Keratinocyte (primary cell): ENCODE data around the gene WWC1. TPM values are rescaled to one million over a fixed set of nuclear protein-coding genes. Genes with fewer than 3 reads are reported as not detected.

Experiments
- DNase-seq: peaks from one replicate; pipeline ENCODE4 v3.0.0-alpha.2; 2011; ENCODE audit warnings: low read depth, missing footprints, low spot score
- FAIRE-seq: peaks from 2 replicates; lab custom pipeline; 2011; peaks lifted over from hg19 to GRCh38; lab: Jason Lieb, UNC
- H2AFZ ChIP-seq: 2 replicates; pipeline ENCODE4 v1.6.0; 2012; ENCODE audit warnings: low read length, control low read depth, inconsistent platforms; ENCODE audit not compliant: control insufficient read depth
- H3K27ac ChIP-seq: 2 replicates; pipeline ENCODE4 v1.5.1; 2011; ENCODE audit warnings: low read length; ENCODE audit not compliant: control insufficient read depth, insufficient read depth
- H3K27me3 ChIP-seq: 3 replicates; pipeline ENCODE4 v1.6.0; 2011; ENCODE audit warnings: low read length; ENCODE audit not compliant: control insufficient read depth, insufficient read depth; ENCODE audit errors: extremely low read depth
- H3K36me3 ChIP-seq, 2 experiments: 2 replicates in 1 of 2; 3 replicates in 1 of 2; pipeline ENCODE4 v1.5.1; 2011; ENCODE audit warnings: low read length in 2 of 2, mild to moderate bottlenecking in 1 of 2; ENCODE audit not compliant: control insufficient read depth in 2 of 2, insufficient read depth in 2 of 2; ENCODE audit errors: extremely low read depth in 1 of 2
- H3K4me1 ChIP-seq: 3 replicates; pipeline ENCODE4 v1.5.1; 2011; ENCODE audit warnings: low read length; ENCODE audit not compliant: control insufficient read depth, insufficient read depth; ENCODE audit errors: extremely low read depth
- H3K4me2 ChIP-seq: 3 replicates; pipeline ENCODE4 v1.6.0; 2011; ENCODE audit warnings: low read depth, low read length; ENCODE audit not compliant: control insufficient read depth, insufficient read depth; ENCODE audit errors: extremely low read depth
- H3K4me3 ChIP-seq, 3 experiments: fragments of 200-600 bp in 1 of 3; sonication (generic) in 1 of 3; 2 replicates in 2 of 3; 3 replicates in 1 of 3; pipeline ENCODE4 v1.5.1; 2011 to 2016; ENCODE audit warnings: low read length in 3 of 3, mild to moderate bottlenecking in 3 of 3, control low read depth in 2 of 3, inconsistent platforms in 1 of 3, low read depth in 1 of 3, mixed read lengths in 1 of 3, mixed run types in 1 of 3, moderate library complexity in 1 of 3; ENCODE audit not compliant: control insufficient read depth in 2 of 3, insufficient read depth in 2 of 3; ENCODE audit errors: extremely low read depth in 1 of 3
- H3K79me2 ChIP-seq: 2 replicates; pipeline ENCODE4 v1.6.0; 2012; ENCODE audit warnings: low read length; ENCODE audit not compliant: control insufficient read depth, insufficient read depth
- H3K9ac ChIP-seq: 3 replicates; pipeline ENCODE4 v1.6.0; 2011; ENCODE audit warnings: low read length; ENCODE audit not compliant: control insufficient read depth, insufficient read depth; ENCODE audit errors: extremely low read depth
- H3K9me1 ChIP-seq: 3 replicates; pipeline ENCODE4 v1.6.0; 2011; ENCODE audit warnings: low read length; ENCODE audit not compliant: control insufficient read depth, insufficient read depth; ENCODE audit errors: extremely low read depth
- H3K9me3 ChIP-seq: 2 replicates; pipeline ENCODE4 v1.5.1; 2012; ENCODE audit warnings: low read depth, low read length; ENCODE audit not compliant: control insufficient read depth
- H4K20me1 ChIP-seq: 3 replicates; pipeline ENCODE4 v1.6.0; 2011; ENCODE audit warnings: low read length; ENCODE audit not compliant: control insufficient read depth, insufficient read depth; ENCODE audit errors: extremely low read depth
- CTCF ChIP-seq, 3 experiments: IDR thresholded peaks in 1 of 3; conservative IDR thresholded peaks in 1 of 3; optimal IDR thresholded peaks in 1 of 3; 2 replicates in 2 of 3; 3 replicates in 1 of 3; pipeline versions ENCODE3 to v1.5.1; 2011; ENCODE audit warnings: low read length in 3 of 3, mild to moderate bottlenecking in 3 of 3, moderate library complexity in 2 of 3, control low read depth in 1 of 3, inconsistent platforms in 1 of 3; ENCODE audit not compliant: insufficient read depth in 2 of 3; ENCODE audit errors: extremely low read depth in 1 of 3
- EZH2 ChIP-seq: IDR thresholded peaks from one replicate; pipeline ENCODE4 v1.6.1; 2012; ENCODE audit warnings: inconsistent platforms, mild to moderate bottlenecking, low read length, moderate library complexity
- dilution Hi-C: fragments of 300-500 bp; cut with MboI; formaldehyde crosslinking; loops from one replicate; pipeline ENCODE4 v1.7.0; 2020; ENCODE audit warnings: low sequenced_read_pairs; ENCODE audit not compliant: extremely low pct_ligation_motif_present
- polyA plus RNA-seq, 5 experiments: library from polyadenylated mRNA; depleted of rRNA in 3 of 5; stranded (reverse) in 3 of 5; stranded (forward) in 1 of 5; unstranded in 1 of 5; fragments of >200 nt; gene quantifications; 1 replicate in 1 of 5; 2 replicates in 3 of 5; 3 replicates in 1 of 5; pipeline versions ENCODE4 v1.2.1 to v1.2.3, GENCODE V29; 2011 to 2012; ENCODE audit warnings: missing spikeins in 2 of 5, low read depth in 1 of 5, low replicate concordance in 1 of 5

Gene WWC1
- polyA plus RNA-seq, 1 donor (not counting 4 experiments of a cell fraction or from before 2014, with no cell fraction given): 19.8 TPM

GRCh38 chr5:168274406-168274805, 17.0 kb upstream of the WWC1 start:
- TF ChIP-seq CTCF (optimal IDR thresholded peaks at IDR 0.05 in 1 of 3, IDR thresholded peaks at IDR 0.05 in 1 of 3, conservative IDR thresholded peaks at IDR 0.05 in 1 of 3; ENCODE audit: extremely low read depth in 1 of 3, insufficient read depth in 2 of 3, low read length in 3 of 3): no peak
- TF ChIP-seq EZH2: no peak
- no peaks in the 10 kb centered on the region for H4K20me1 ChIP-seq
- no peak for DNase-seq
- H3K27me3 ChIP-seq: peaks cover 2% of the 10 kb centered on the region
- FAIRE-seq: no peak
- dilution Hi-C loops: no loop called here
- no peak overlapping the region for H2AFZ ChIP-seq
- H3K4me2 ChIP-seq: no peak overlapping the region
- H3K4me3 ChIP-seq: no peak overlapping the region
- H3K9me1 ChIP-seq: no peaks in the 10 kb centered on the region
- H3K79me2 ChIP-seq: no peaks in the 10 kb centered on the region
- H3K36me3 ChIP-seq: no peaks in the 10 kb centered on the region
- no peak overlapping the region for H3K27ac ChIP-seq
- H3K9ac ChIP-seq: no peak overlapping the region
- H3K9me3 ChIP-seq: no peaks in the 10 kb centered on the region
- H3K4me1 ChIP-seq: peaks cover 8% of the 10 kb centered on the region

- TF ChIP-seq CTCF (optimal IDR thresholded peaks at IDR 0.05 in 1 of 3, IDR thresholded peaks at IDR 0.05 in 1 of 3, conservative IDR thresholded peaks at IDR 0.05 in 1 of 3; ENCODE audit: extremely low read depth in 1 of 3, insufficient read depth in 2 of 3, low read length in 3 of 3): no peak
- TF ChIP-seq EZH2: no peak
- H3K4me2 ChIP-seq: no peak overlapping the region
- no peak overlapping the region for H3K4me3 ChIP-seq
- no peaks in the 10 kb centered on the region for H3K9me1 ChIP-seq
- no peaks in the 10 kb centered on the region for H3K9me3 ChIP-seq
- H3K79me2 ChIP-seq: no peaks in the 10 kb centered on the region
- no peaks in the 10 kb centered on the region for H4K20me1 ChIP-seq
- H3K27me3 ChIP-seq: peaks cover 2% of the 10 kb centered on the region
- H3K4me1 ChIP-seq: no peaks in the 10 kb centered on the region
- no peak for FAIRE-seq
- no peak overlapping the region for H3K27ac ChIP-seq
- no peak overlapping the region for H3K9ac ChIP-seq
- H3K36me3 ChIP-seq: no peaks in the 10 kb centered on the region
- dilution Hi-C loops: no loop called here
- H2AFZ ChIP-seq: no peak overlapping the region
- DNase-seq: no peak
Observed at GRCh38 chr5:168275940-168276339, 15.5 kb upstream of the WWC1 start.
